Neural cell (in vitro differentiated cells): ENCODE measurements around the gene AIM2. TPM values are rescaled to one million over a fixed set of nuclear protein-coding genes. Genes with fewer than 3 reads are reported as not detected.

Experiments used
- H2AFZ ChIP-seq: fragments of 200-600, 300-800 bp; sonication (generic), shearing (Covaris generic); 2 replicates; pipeline ENCODE4 v1.6.0; 2014; ENCODE audit warnings: low read depth, mild to moderate bottlenecking, antibody characterized with exemption, low read length, moderate library complexity
- H3F3A ChIP-seq: fragments of 200-600 bp; shearing (Covaris generic); 2 replicates; pipeline ENCODE4 v1.6.1; 2016; ENCODE audit warnings: mild to moderate bottlenecking, moderate library complexity, mixed read lengths, antibody characterized with exemption, low read length; ENCODE audit not compliant: insufficient read depth, poor library complexity, severe bottlenecking
- H3K27ac ChIP-seq: fragments of 200-600, 300-800 bp; sonication (generic), shearing (Covaris generic); 2 replicates; pipeline ENCODE4 v1.5.1; 2014; ENCODE audit warnings: mild to moderate bottlenecking, low read length, moderate library complexity
- H3K27me3 ChIP-seq: fragments of 300-800, 200-600 bp; sonication (generic), shearing (Covaris generic); 2 replicates; pipeline ENCODE4 v1.6.0; 2014; ENCODE audit warnings: mild to moderate bottlenecking, low read depth, low read length, moderate library complexity; ENCODE audit not compliant: insufficient read depth
- H3K36me3 ChIP-seq: fragments of 300-800, 200-600 bp; sonication (generic), shearing (Covaris generic); 2 replicates; pipeline ENCODE4 v1.5.1; 2014; ENCODE audit warnings: mild to moderate bottlenecking, antibody characterized with exemption, low read length, moderate library complexity; ENCODE audit not compliant: insufficient read depth
- H3K4me2 ChIP-seq: fragments of 300-800, 200-600 bp; sonication (generic), shearing (Covaris generic); 2 replicates; pipeline ENCODE4 v1.6.0; 2014; ENCODE audit warnings: mild to moderate bottlenecking, low read length
- H3K4me3 ChIP-seq: fragments of 300-800, 200-600 bp; sonication (generic), shearing (Covaris generic); 2 replicates; pipeline ENCODE4 v1.5.1; 2014; ENCODE audit warnings: mild to moderate bottlenecking, low read length, moderate library complexity
- H3K79me2 ChIP-seq: fragments of 200-600 bp; shearing (Covaris generic); replicated peaks from 2 replicates; pipeline ENCODE4 v1.6.0; 2014; ENCODE audit warnings: mild to moderate bottlenecking, low read length, moderate library complexity; ENCODE audit not compliant: insufficient read depth
- H3K9ac ChIP-seq: fragments of 300-800, 200-600 bp; sonication (generic), shearing (Covaris generic); 2 replicates; pipeline ENCODE4 v1.6.1; 2016; ENCODE audit warnings: mild to moderate bottlenecking, low read length, mixed read lengths
- H3K9me2 ChIP-seq: fragments of 200-600 bp; shearing (Covaris generic); 2 replicates; pipeline ENCODE4 v1.6.1; 2016; ENCODE audit warnings: mild to moderate bottlenecking, low read length, mixed read lengths; ENCODE audit not compliant: insufficient read depth
- H3K9me3 ChIP-seq: fragments of 200-600, 300-800 bp; sonication (generic), shearing (Covaris generic); 2 replicates; pipeline ENCODE4 v1.6.1; 2016; ENCODE audit warnings: mild to moderate bottlenecking, mixed run types, low read length, moderate library complexity, mixed read lengths
- H4K20me1 ChIP-seq: fragments of 200-600 bp; shearing (Covaris generic); 2 replicates; pipeline ENCODE4 v1.6.1; 2016; ENCODE audit warnings: mild to moderate bottlenecking, mixed run types; ENCODE audit not compliant: insufficient read depth
- EP300 ChIP-seq: fragments of 450-650 bp; conservative IDR thresholded peaks from 2 replicates; pipeline ENCODE4 v1.6.1; 2014; ENCODE audit warnings: antibody characterized with exemption, mild to moderate bottlenecking, moderate library complexity; ENCODE audit not compliant: poor library complexity, severe bottlenecking
- EZH2 ChIP-seq: fragments of 200-600, 300-800 bp; shearing (Covaris generic), sonication (generic); IDR thresholded peaks from 2 replicates; pipeline ENCODE4 v1.6.1; 2014; ENCODE audit warnings: antibody characterized with exemption, low read length, borderline replicate concordance, mild to moderate bottlenecking; ENCODE audit not compliant: insufficient read depth, poor library complexity, severe bottlenecking
- MXI1 ChIP-seq: fragments of 450-650 bp; conservative IDR thresholded peaks from 2 replicates; pipeline ENCODE4 v1.6.1; 2014; ENCODE audit warnings: antibody characterized with exemption, mild to moderate bottlenecking; ENCODE audit not compliant: poor library complexity, severe bottlenecking
- POLR2AphosphoS5 ChIP-seq: IDR thresholded peaks from 2 replicates; pipeline ENCODE4 v1.6.1; 2012
- SMC3 ChIP-seq: fragments of 450-650 bp; conservative IDR thresholded peaks from 2 replicates; pipeline ENCODE4 v1.6.1; 2014; ENCODE audit warnings: antibody characterized with exemption, mild to moderate bottlenecking, moderate library complexity; ENCODE audit not compliant: poor library complexity
- TAF1 ChIP-seq: IDR thresholded peaks from 2 replicates; pipeline ENCODE4 v1.6.1; 2012; ENCODE audit warnings: low read depth
- polyA plus RNA-seq: library from polyadenylated mRNA; depleted of rRNA; stranded (reverse); fragments of >200 nt; gene quantifications from 2 replicates; pipeline ENCODE4 v1.2.3, GENCODE V29; 2014
- TF ChIP-seq, protein P1 (sequence below): fragments of 450-650 bp; IDR thresholded peaks from 2 replicates; pipeline ENCODE4 v1.5.1; 2014; ENCODE audit warnings: antibody characterized with exemption, mild to moderate bottlenecking, moderate library complexity; ENCODE audit not compliant: poor library complexity, severe bottlenecking
- TF ChIP-seq, protein P2 (sequence below): IDR thresholded peaks from 2 replicates; pipeline ENCODE4 v1.6.1; 2012; ENCODE audit warnings: borderline replicate concordance

AIM2 gene
- polyA plus RNA-seq, 1 donor from 2014 or later = 11.1 TPM

DNA sequence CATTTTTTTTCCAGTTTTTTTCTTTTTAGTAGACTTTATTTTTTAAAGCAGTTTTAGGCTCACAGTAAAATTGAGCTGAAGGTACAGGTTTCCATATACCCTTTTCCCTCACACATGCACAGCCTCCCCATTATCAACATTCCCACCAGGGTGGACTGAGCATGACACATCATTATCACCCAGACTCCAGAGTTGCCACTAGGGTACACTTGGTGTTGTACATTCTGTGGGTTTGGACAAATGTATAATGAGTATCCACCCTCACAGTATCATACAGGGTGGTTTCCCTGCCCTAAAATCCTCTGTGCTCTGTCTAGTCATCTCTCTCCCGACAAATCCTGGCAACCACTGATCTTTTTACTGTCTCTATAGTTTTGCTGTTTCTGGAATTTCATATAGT is 3.0 kb upstream of the AIM2 start:
- no peaks in the 10 kb centered on the region for H4K20me1 ChIP-seq
- TF ChIP-seq, protein P1, sequence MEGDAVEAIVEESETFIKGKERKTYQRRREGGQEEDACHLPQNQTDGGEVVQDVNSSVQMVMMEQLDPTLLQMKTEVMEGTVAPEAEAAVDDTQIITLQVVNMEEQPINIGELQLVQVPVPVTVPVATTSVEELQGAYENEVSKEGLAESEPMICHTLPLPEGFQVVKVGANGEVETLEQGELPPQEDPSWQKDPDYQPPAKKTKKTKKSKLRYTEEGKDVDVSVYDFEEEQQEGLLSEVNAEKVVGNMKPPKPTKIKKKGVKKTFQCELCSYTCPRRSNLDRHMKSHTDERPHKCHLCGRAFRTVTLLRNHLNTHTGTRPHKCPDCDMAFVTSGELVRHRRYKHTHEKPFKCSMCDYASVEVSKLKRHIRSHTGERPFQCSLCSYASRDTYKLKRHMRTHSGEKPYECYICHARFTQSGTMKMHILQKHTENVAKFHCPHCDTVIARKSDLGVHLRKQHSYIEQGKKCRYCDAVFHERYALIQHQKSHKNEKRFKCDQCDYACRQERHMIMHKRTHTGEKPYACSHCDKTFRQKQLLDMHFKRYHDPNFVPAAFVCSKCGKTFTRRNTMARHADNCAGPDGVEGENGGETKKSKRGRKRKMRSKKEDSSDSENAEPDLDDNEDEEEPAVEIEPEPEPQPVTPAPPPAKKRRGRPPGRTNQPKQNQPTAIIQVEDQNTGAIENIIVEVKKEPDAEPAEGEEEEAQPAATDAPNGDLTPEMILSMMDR = no peak
- no peak for TF ChIP-seq MXI1
- TF ChIP-seq EP300 = no peak
- TF ChIP-seq POLR2AphosphoS5 = no peak
- H3K27ac ChIP-seq = no peak overlapping the region
- no peaks in the 10 kb centered on the region for H3K79me2 ChIP-seq
- no peaks in the 10 kb centered on the region for H3K9me3 ChIP-seq
- H3K4me3 ChIP-seq = no peak overlapping the region
- H3K4me2 ChIP-seq = no peak overlapping the region
- H3F3A ChIP-seq = no peaks in the 10 kb centered on the region
- H3K9ac ChIP-seq = no peak overlapping the region
- H3K27me3 ChIP-seq = no peaks in the 10 kb centered on the region
- H3K9me2 ChIP-seq = no peaks in the 10 kb centered on the region
- no peak overlapping the region for H2AFZ ChIP-seq
- H3K36me3 ChIP-seq = no peaks in the 10 kb centered on the region

DNA sequence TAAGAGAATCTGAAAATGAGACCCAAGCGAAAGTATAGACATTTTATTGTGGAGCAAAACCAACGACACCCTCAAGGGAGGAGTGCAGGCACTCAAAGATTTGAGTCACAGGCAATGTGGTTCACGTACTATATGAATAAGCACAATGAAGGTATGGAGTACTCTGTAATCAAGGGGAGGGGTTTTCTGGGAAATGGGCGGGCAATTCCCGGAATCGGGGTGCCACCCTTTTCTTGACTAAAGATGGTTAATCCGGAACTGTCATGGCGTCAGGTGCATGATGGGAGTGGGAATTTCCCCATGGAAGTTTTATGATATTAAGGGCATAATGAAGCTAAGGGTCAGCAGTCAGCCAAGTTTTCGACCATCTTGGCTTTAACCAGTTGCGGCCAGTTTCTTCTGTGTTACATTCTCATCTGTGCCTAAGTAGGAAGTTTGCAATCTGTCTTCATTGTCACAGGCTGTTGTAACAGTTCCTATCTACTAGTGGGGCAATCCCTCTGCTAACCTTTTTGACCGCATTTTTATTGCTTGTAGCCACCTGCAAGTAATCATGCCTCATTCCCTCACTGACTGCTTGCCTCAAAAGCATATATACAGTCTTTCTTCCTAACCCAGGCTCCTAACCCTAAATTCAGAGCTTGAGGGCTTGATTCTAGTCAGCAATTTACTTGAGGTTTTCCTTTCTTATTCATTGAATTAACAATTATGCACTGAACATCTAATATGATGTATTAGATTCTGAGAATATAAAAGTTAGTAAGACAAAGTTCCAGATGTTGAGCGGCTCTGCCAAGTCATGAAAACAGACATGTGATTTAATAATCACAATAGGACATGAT is 775 bp upstream of the AIM2 start:
- Histone ChIP-seq H3K36me3 (no peaks in the 10 kb centered on the region), H3K9ac (no peak overlapping the region), H2AFZ (no peak overlapping the region), H3K79me2 (no peaks in the 10 kb centered on the region), H3F3A (no peaks in the 10 kb centered on the region), H4K20me1 (no peaks in the 10 kb centered on the region), H3K27me3 (no peaks in the 10 kb centered on the region), H3K9me2 (no peaks in the 10 kb centered on the region), H3K27ac (no peak overlapping the region), H3K4me3 (no peak overlapping the region), H3K4me2 (no peak overlapping the region), H3K9me3 (no peaks in the 10 kb centered on the region)
- TF ChIP-seq MXI1 (no peak), EP300 (no peak), TAF1 (no peak), POLR2AphosphoS5 (no peak), SMC3 (no peak), EZH2 (no peak)
- TF ChIP-seq, protein P1 = no peak
- TF ChIP-seq, protein P2, sequence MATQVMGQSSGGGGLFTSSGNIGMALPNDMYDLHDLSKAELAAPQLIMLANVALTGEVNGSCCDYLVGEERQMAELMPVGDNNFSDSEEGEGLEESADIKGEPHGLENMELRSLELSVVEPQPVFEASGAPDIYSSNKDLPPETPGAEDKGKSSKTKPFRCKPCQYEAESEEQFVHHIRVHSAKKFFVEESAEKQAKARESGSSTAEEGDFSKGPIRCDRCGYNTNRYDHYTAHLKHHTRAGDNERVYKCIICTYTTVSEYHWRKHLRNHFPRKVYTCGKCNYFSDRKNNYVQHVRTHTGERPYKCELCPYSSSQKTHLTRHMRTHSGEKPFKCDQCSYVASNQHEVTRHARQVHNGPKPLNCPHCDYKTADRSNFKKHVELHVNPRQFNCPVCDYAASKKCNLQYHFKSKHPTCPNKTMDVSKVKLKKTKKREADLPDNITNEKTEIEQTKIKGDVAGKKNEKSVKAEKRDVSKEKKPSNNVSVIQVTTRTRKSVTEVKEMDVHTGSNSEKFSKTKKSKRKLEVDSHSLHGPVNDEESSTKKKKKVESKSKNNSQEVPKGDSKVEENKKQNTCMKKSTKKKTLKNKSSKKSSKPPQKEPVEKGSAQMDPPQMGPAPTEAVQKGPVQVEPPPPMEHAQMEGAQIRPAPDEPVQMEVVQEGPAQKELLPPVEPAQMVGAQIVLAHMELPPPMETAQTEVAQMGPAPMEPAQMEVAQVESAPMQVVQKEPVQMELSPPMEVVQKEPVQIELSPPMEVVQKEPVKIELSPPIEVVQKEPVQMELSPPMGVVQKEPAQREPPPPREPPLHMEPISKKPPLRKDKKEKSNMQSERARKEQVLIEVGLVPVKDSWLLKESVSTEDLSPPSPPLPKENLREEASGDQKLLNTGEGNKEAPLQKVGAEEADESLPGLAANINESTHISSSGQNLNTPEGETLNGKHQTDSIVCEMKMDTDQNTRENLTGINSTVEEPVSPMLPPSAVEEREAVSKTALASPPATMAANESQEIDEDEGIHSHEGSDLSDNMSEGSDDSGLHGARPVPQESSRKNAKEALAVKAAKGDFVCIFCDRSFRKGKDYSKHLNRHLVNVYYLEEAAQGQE = no peak
